MCF 10A (cell line): ENCODE results near the gene C9orf50. TPM values are rescaled to one million over a fixed set of nuclear protein-coding genes. Genes with fewer than 3 reads are reported as not detected.

Source experiments
- BruUV-seq: library from RNA; stranded (reverse); fragments of 400-500 nt; replicated peaks from 2 replicates; lab custom pipeline; 2021; lab: Mats Ljungman, UMichigan
- CTCF ChIA-PET: fragments of 300-600 bp; sonication (Branson Sonifier 250); formaldehyde crosslinking; extraction: SDS; loops from one replicate; lab custom pipeline; 2021; ENCODE audit warnings: antibody characterized with exemption, inconsistent platforms; lab: Yijun Ruan, JAX
- POLR2A ChIA-PET: fragments of 300-600, 350-650 bp; sonication (Branson Sonifier 250); formaldehyde crosslinking; extraction: SDS; loops from one replicate; lab custom pipeline; 2020; ENCODE audit warnings: antibody characterized with exemption, inconsistent platforms; lab: Yijun Ruan, JAX
- DNase-seq: peaks from one replicate; pipeline ENCODE4 v3.0.0-alpha.2; 2018; ENCODE audit not compliant: unreplicated experiment
- H3K27ac Mint-ChIP-seq: one replicate; pipeline ENCODE4 v1.8.0; 2022; ENCODE audit warnings: mild to moderate bottlenecking, low read depth, mixed read lengths; ENCODE audit not compliant: unreplicated experiment
- H3K27me3 Mint-ChIP-seq: one replicate; pipeline ENCODE4 v1.8.0; 2022; ENCODE audit warnings: mixed read lengths; ENCODE audit not compliant: insufficient read depth, unreplicated experiment
- H3K36me3 Mint-ChIP-seq: one replicate; pipeline ENCODE4 v1.8.0; 2022; ENCODE audit warnings: mild to moderate bottlenecking, moderate library complexity, mixed read lengths; ENCODE audit not compliant: insufficient read depth, unreplicated experiment
- H3K4me1 Mint-ChIP-seq: one replicate; pipeline ENCODE4 v1.8.0; 2022; ENCODE audit warnings: mixed read lengths; ENCODE audit not compliant: insufficient read depth, unreplicated experiment
- H3K4me3 Mint-ChIP-seq: one replicate; pipeline ENCODE4 v1.8.0; 2022; ENCODE audit warnings: mild to moderate bottlenecking, moderate library complexity, mixed read lengths; ENCODE audit not compliant: unreplicated experiment
- H3K9me3 Mint-ChIP-seq: one replicate; pipeline ENCODE4 v1.8.0; 2022; ENCODE audit warnings: mixed read lengths; ENCODE audit not compliant: unreplicated experiment
- CTCF ChIP-seq: fragments of 200-600 bp; IDR thresholded peaks from one replicate; pipeline ENCODE4 v1.8.0; 2022; ENCODE audit warnings: antibody characterized with exemption, mild to moderate bottlenecking; ENCODE audit not compliant: unreplicated experiment
- intact Hi-C: fragments of 100-400 bp; cut with micrococcal nuclease; formaldehyde crosslinking; loops from 2 replicates; pipeline ENCODE4 v1.14.1; 2022
- total RNA-seq: library from RNA; stranded (reverse); gene quantifications from 2 replicates; pipeline ENCODE4 v1.2.3, GENCODE V29; 2022

Gene C9orf50
- total RNA-seq, 1 experiment from 2014 or later = not detected

DNA sequence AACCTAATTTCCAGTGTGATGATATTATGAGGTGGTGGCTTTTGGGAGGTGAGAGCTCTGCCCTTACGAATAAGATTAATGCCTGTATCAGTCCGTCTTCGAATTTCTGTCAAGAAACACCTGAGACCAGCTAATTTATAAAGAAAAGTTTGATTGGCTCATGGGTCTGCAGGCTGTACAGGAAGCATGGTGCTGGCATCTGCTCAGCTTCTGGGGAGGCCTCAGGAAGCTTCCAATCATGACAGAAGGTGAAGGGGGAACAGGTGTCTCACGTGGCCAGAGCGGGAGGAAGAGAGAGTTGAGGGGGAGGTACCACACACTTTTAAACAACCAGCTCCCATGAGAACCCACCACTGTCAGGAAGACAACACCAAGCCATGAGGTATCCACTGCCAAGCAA is 46.9 kb downstream of the C9orf50 start:
- Mint-ChIP-seq H3K9me3 (peaks cover 7% of the 10 kb centered on the region), H3K4me3 (no peak overlapping the region), H3K4me1 (peaks cover 19% of the 10 kb centered on the region), H3K36me3 (no peaks in the 10 kb centered on the region), H3K27me3 (peaks cover 11% of the 10 kb centered on the region), H3K27ac (no peak overlapping the region)
- ChIA-PET POLR2A (no interaction called here), CTCF (interaction anchor here (0.6 kb wide), 1 partner anchor 401 kb away, joined by 3 read pairs; no protein-coding TSS in a partner anchor)
- BruUV-seq = no TSS peak
- intact Hi-C loops = loop anchor here (5.0 kb wide), 1 partner anchor 72 kb away; no protein-coding TSS in a partner anchor
- no peak for TF ChIP-seq CTCF
- no peak for DNase-seq

DNA sequence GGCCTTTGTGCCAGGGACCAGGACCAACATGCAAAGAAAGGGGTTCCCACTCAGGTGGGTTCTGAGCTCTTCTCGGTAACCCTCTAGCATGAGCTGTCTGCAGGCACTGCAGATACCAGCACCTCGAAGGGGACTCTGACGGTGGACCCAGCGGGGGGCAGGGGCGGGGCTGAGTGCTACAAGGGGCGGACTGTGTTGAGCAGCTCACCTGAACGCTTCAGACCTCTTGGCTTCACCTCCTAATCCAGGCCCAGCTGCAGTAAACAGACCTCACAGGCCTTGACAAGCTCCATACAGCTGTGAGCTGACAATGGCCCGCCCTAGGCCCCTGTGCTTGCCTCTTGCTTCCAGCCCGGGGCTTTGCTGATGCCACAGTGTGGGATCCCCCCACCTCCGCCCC is 48.4 kb downstream of the C9orf50 start:
- intact Hi-C loops = loop anchor here (5.0 kb wide), 1 partner anchor 70 kb away; no protein-coding TSS in a partner anchor
- Mint-ChIP-seq H3K27me3 (peaks cover 11% of the 10 kb centered on the region), H3K4me3 (no peak overlapping the region), H3K36me3 (no peaks in the 10 kb centered on the region), H3K4me1 (peaks cover 25% of the 10 kb centered on the region), H3K9me3 (peaks cover 7% of the 10 kb centered on the region), H3K27ac (no peak overlapping the region)
- BruUV-seq = no TSS peak
- TF ChIP-seq CTCF = no peak
- POLR2A ChIA-PET = interaction anchor here (0.9 kb wide), 1 partner anchor 24 kb away, joined by 3 read pairs; no protein-coding TSS in a partner anchor
- CTCF ChIA-PET = interaction anchor here (0.6 to 0.7 kb wide), 2 partner anchors 51 to 190 kb away, joined by 3 read pairs; no protein-coding TSS in a partner anchor
- no peak for DNase-seq

GRCh38 chr9:129572052-129572425 is 48.9 kb downstream of the C9orf50 start:
- H3K4me3 Mint-ChIP-seq = no peak overlapping the region
- ChIA-PET CTCF (no interaction called here), POLR2A (interaction anchor here (0.9 kb wide), 1 partner anchor 25 kb away, joined by 3 read pairs; no protein-coding TSS in a partner anchor)
- no peak for DNase-seq
- no peak overlapping the region for H3K27ac Mint-ChIP-seq
- no peaks in the 10 kb centered on the region for H3K36me3 Mint-ChIP-seq
- peaks cover 11% of the 10 kb centered on the region for H3K27me3 Mint-ChIP-seq
- peaks cover 7% of the 10 kb centered on the region for H3K9me3 Mint-ChIP-seq
- TF ChIP-seq CTCF = no peak
- peaks cover 25% of the 10 kb centered on the region for H3K4me1 Mint-ChIP-seq
- intact Hi-C loops = loop anchor here (5.0 kb wide), 1 partner anchor 70 kb away; no protein-coding TSS in a partner anchor
- BruUV-seq = no TSS peak

DNA sequence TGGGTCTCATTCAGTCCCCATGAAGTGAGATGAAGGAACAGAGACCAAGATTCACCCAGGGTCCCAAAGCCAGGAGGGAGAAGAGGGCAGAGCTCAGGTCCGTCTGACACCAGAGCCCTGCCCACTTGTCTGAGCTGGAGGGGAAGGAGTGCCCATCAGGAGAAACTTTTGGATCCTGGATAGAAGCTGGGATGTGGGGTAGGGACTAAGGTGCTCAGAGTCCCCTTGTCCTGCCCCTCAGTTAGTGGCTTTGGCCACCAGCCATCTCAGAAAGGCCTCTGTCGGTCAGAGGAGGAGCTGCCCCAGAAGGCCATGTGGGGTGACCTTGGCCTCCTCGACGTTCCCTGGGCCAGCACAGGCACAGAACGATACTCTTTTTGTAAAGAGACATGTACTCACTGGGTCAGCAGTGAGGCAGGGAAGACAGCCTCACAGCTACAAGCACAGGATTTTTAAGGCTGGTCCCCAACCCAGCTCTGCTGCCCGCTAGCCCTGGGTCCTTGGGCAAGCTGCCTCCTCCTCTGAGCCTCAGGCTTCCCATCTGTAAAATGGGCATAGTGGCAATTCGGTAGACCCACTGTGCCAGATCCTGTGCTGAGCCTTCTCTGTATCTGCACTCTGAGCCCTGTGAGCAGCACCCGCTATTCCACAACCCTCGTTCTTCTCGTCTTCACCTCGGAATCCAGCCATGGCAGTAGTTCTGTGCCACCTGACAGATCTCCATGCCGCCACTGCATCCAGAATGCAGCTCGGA is 49.4 kb downstream of the C9orf50 start:
- Mint-ChIP-seq H3K36me3 (no peaks in the 10 kb centered on the region), H3K9me3 (peaks cover 5% of the 10 kb centered on the region), H3K4me3 (no peak overlapping the region), H3K27me3 (peaks cover 9% of the 10 kb centered on the region), H3K27ac (peak overlapping the region; percentile 96), H3K4me1 (peaks cover 25% of the 10 kb centered on the region)
- no peak for TF ChIP-seq CTCF
- DNase-seq = no peak
- BruUV-seq = no TSS peak
- ChIA-PET CTCF (no interaction called here), POLR2A (interaction anchor here (0.9 to 1.2 kb wide), 2 partner anchors 10 to 25 kb away, joined by 3 read pairs; no protein-coding TSS in a partner anchor)
- intact Hi-C loops = loop anchor here (5.0 kb wide), 1 partner anchor 69 kb away; no protein-coding TSS in a partner anchor
